H9 (cell line): Measurements from ENCODE around the gene CAND2. TPM values are rescaled to one million over a fixed set of nuclear protein-coding genes. Genes with fewer than 3 reads are reported as not detected.

ENCODE experiments used
- DNase-seq: peaks from one replicate; pipeline ENCODE4 v3.0.0-alpha.2; 2017
- H2AFZ ChIP-seq: one replicate; pipeline ENCODE4 v1.6.1; 2013; ENCODE audit warnings: mild to moderate bottlenecking, low read length, control low read depth, moderate library complexity
- H2AK5ac ChIP-seq: 2 replicates; pipeline ENCODE4 v1.6.1; 2013; ENCODE audit warnings: low read length, control low read depth, mixed read lengths; ENCODE audit not compliant: insufficient read length
- H2BK120ac ChIP-seq: one replicate; pipeline ENCODE4 v1.6.1; 2013; ENCODE audit warnings: low read depth, mild to moderate bottlenecking, low read length, control low read depth, inconsistent platforms; ENCODE audit not compliant: poor library complexity, severe bottlenecking
- H2BK12ac ChIP-seq: 2 replicates; pipeline ENCODE4 v1.6.1; 2013; ENCODE audit warnings: low read length, control low read depth, mixed read lengths, low read depth; ENCODE audit not compliant: insufficient read length
- H2BK15ac ChIP-seq: 2 replicates; pipeline ENCODE4 v1.6.1; 2013; ENCODE audit warnings: low read depth, low read length, control low read depth
- H2BK20ac ChIP-seq: one replicate; pipeline ENCODE4 v1.6.1; 2013; ENCODE audit warnings: low read depth, mild to moderate bottlenecking, low read length, control low read depth, inconsistent platforms; ENCODE audit not compliant: poor library complexity, severe bottlenecking
- H2BK5ac ChIP-seq: 2 replicates; pipeline ENCODE4 v1.6.1; 2013; ENCODE audit warnings: low read length, control low read depth, mixed read lengths; ENCODE audit not compliant: insufficient read length
- H3K14ac ChIP-seq: 2 replicates; pipeline ENCODE4 v1.6.1; 2013; ENCODE audit warnings: low read length, control low read depth; ENCODE audit not compliant: insufficient read depth
- H3K18ac ChIP-seq: 2 replicates; pipeline ENCODE4 v1.6.1; 2013; ENCODE audit warnings: low read depth, mild to moderate bottlenecking, mixed read lengths, low read length, control low read depth; ENCODE audit not compliant: insufficient read length
- H3K23ac ChIP-seq: 2 replicates; pipeline ENCODE4 v1.6.1; 2013; ENCODE audit warnings: low read length, control low read depth, mixed read lengths, low read depth; ENCODE audit not compliant: insufficient read length
- H3K23me2 ChIP-seq: 2 replicates; pipeline ENCODE4 v1.6.1; 2013; ENCODE audit warnings: low read depth, mild to moderate bottlenecking, mixed read lengths, low read length, control low read depth; ENCODE audit not compliant: insufficient read length, poor library complexity, severe bottlenecking
- H3K27ac ChIP-seq: 2 replicates; pipeline ENCODE4 v1.5.1; 2013; ENCODE audit warnings: low read length, control low read depth, mixed read lengths, low read depth; ENCODE audit not compliant: insufficient read length
- H3K27me3 ChIP-seq: 2 replicates; pipeline ENCODE4 v1.6.1; 2013; ENCODE audit warnings: low read length, control low read depth, inconsistent platforms; ENCODE audit not compliant: insufficient read depth
- H3K4ac ChIP-seq: 2 replicates; pipeline ENCODE4 v1.6.1; 2013; ENCODE audit warnings: low read depth, mild to moderate bottlenecking, control low read depth, inconsistent platforms, low read length, moderate library complexity
- H3K4me1 ChIP-seq: 2 replicates; pipeline ENCODE4 v1.6.1; 2013; ENCODE audit warnings: low read length, control low read depth, inconsistent platforms; ENCODE audit not compliant: insufficient read depth
- H3K4me2 ChIP-seq: 2 replicates; pipeline ENCODE4 v1.6.1; 2013; ENCODE audit warnings: low read length, control low read depth, mixed read lengths; ENCODE audit not compliant: insufficient read length, insufficient read depth
- H3K56ac ChIP-seq: 2 replicates; pipeline ENCODE4 v1.6.1; 2013; ENCODE audit warnings: low read depth, mild to moderate bottlenecking, mixed read lengths, low read length, control low read depth; ENCODE audit not compliant: insufficient read length
- H3K79me1 ChIP-seq: 2 replicates; pipeline ENCODE4 v1.6.1; 2013; ENCODE audit warnings: low read depth, mild to moderate bottlenecking, moderate library complexity, low read length, control low read depth, inconsistent platforms; ENCODE audit not compliant: insufficient read depth, poor library complexity, severe bottlenecking
- H3K79me2 ChIP-seq: 2 replicates; pipeline ENCODE4 v1.6.1; 2013; ENCODE audit warnings: low read length, control low read depth, inconsistent platforms; ENCODE audit not compliant: insufficient read depth
- H3K9ac ChIP-seq: 2 replicates; pipeline ENCODE4 v1.6.1; 2013; ENCODE audit warnings: low read length, control low read depth, mixed read lengths; ENCODE audit not compliant: insufficient read length; ENCODE audit errors: extremely low read depth
- H3K9me3 ChIP-seq: one replicate; pipeline ENCODE4 v1.6.1; 2013; ENCODE audit warnings: low read depth, low read length, inconsistent platforms; ENCODE audit not compliant: control insufficient read depth
- H3T11ph ChIP-seq: one replicate; pipeline ENCODE4 v1.6.1; 2013; ENCODE audit warnings: mild to moderate bottlenecking, low read length, control low read depth, inconsistent platforms
- H4K20me1 ChIP-seq: one replicate; pipeline ENCODE4 v1.6.1; 2013; ENCODE audit not compliant: control insufficient read depth, insufficient read length, insufficient read depth
- H4K5ac ChIP-seq: 2 replicates; pipeline ENCODE4 v1.6.1; 2013; ENCODE audit warnings: low read depth, mild to moderate bottlenecking, mixed read lengths, low read length, control low read depth; ENCODE audit not compliant: insufficient read length
- H4K8ac ChIP-seq: replicated peaks from 2 replicates; pipeline ENCODE4 v1.6.1; 2013; ENCODE audit warnings: low read length, control low read depth, mixed read lengths, low read depth; ENCODE audit not compliant: insufficient read length
- H4K91ac ChIP-seq: 2 replicates; pipeline ENCODE4 v1.6.1; 2013; ENCODE audit warnings: low read depth, mild to moderate bottlenecking, moderate library complexity, mixed read lengths, low read length, control low read depth; ENCODE audit not compliant: insufficient read length
- H3K27ac Mint-ChIP-seq, 3 experiments: 2 replicates in 2 of 3; 3 replicates in 1 of 3; pipeline ENCODE4 v1.8.0; 2020 to 2021; ENCODE audit warnings: mixed read lengths in 3 of 3, mild to moderate bottlenecking in 1 of 3, moderate library complexity in 1 of 3
- H3K27me3 Mint-ChIP-seq: 2 replicates; pipeline ENCODE4 v1.8.0; 2021; ENCODE audit warnings: low read depth, mild to moderate bottlenecking, moderate library complexity, mixed read lengths
- H3K36me3 Mint-ChIP-seq, 3 experiments: 2 replicates in 2 of 3; 3 replicates in 1 of 3; pipeline ENCODE4 v1.8.0; 2020 to 2021; ENCODE audit warnings: low read depth in 3 of 3, mixed read lengths in 3 of 3; ENCODE audit not compliant: insufficient read depth in 1 of 3
- H3K4me1 Mint-ChIP-seq, 2 experiments: 2 replicates each; pipeline ENCODE4 v1.8.0; 2020; ENCODE audit warnings: mixed read lengths in 2 of 2
- H3K4me3 Mint-ChIP-seq, 2 experiments: 2 replicates in 1 of 2; 3 replicates in 1 of 2; pipeline ENCODE4 v1.8.0; 2020 to 2021; ENCODE audit warnings: mild to moderate bottlenecking in 2 of 2, mixed read lengths in 2 of 2, moderate library complexity in 1 of 2
- H3K9me3 Mint-ChIP-seq, 2 experiments: 2 replicates in 1 of 2; 3 replicates in 1 of 2; pipeline ENCODE4 v1.8.0; 2020; ENCODE audit warnings: mild to moderate bottlenecking in 2 of 2, mixed read lengths in 2 of 2, moderate library complexity in 1 of 2
- WGBS: extraction: QIAGEN DNeasy Blood & Tissue Kit; methylation state at CpG from one replicate; pipeline ENCODE4 v1.1.7; 2013; ENCODE audit warnings: missing lambda C conversion rate, low lambda C conversion rate, mixed read lengths; ENCODE audit not compliant: insufficient read length; ENCODE audit errors: extremely low coverage; 5-methylcytosine and 5-hydroxymethylcytosine counted together
- total RNA-seq: library from RNA; stranded (reverse); gene quantifications from 2 replicates; pipeline ENCODE4 v1.2.1, GENCODE V29; 2021
- TF ChIP-seq, protein P1 (sequence below): fragments of 200-600 bp; sonication (generic); conservative IDR thresholded peaks from 3 replicates; pipeline ENCODE4 v1.8.0; 2021; ENCODE audit warnings: antibody characterized with exemption, mild to moderate bottlenecking

The CAND2 gene
- total RNA-seq, 1 experiment from 2014 or later: 10.7 TPM

DNA sequence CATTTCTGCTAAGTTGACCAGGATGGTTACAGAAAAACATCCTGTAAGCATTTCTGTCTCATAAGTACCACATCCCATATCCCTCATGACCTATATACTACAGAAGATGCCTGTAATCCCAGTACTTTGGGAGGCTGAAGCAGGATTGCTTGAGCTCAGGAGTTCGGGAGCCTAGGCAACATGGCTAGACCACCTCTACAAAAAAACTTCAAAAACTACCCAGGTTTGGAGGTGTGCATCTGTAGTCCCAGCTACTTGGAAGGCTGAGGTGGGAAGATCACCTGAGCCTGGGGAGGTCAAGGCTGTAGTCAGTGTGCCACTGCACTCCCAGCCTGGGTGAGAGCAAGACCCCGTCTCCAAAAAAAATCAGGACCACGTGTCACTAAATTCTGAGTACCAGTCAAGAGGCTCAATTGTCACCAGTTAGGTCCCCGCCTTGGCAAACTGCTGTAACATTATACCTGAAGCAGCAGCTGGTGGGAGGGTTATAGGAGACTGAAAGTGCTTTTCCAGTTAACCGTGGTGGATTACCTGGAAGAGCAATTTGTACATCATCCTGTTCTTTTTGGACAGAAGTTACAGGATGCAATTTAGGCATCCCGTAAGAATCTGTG, 38.7 kb downstream of the CAND2 start:
- Histone ChIP-seq H3K18ac (no peak overlapping the region), H3K79me1 (peaks cover 8% of the 10 kb centered on the region), H3K4me1 (peaks cover 3% of the 10 kb centered on the region), H3K79me2 (peaks cover 15% of the 10 kb centered on the region; the same call in 1 of the 2 replicates), H3K23ac (no peak overlapping the region), H2BK5ac (no peak overlapping the region), H2BK20ac (no peak overlapping the region), H3K14ac (no peak overlapping the region), H3K27me3 (no peaks in the 10 kb centered on the region; the same call in 1 of the 2 replicates), H3K23me2 (no peaks in the 10 kb centered on the region), H4K20me1 (peaks cover 2% of the 10 kb centered on the region), H2AK5ac (no peak overlapping the region), H3K56ac (no peak overlapping the region), H3K9me3 (no peaks in the 10 kb centered on the region), H4K91ac (no peak overlapping the region), H2AFZ (no peak overlapping the region), H3K4me2 (no peak overlapping the region), H3K4ac (no peak overlapping the region), H3K27ac (no peak overlapping the region), H4K5ac (no peak overlapping the region), H2BK120ac (no peak overlapping the region), H3K9ac (no peak overlapping the region), H4K8ac (no peak overlapping the region), H2BK15ac (no peak overlapping the region), H3T11ph (no peak overlapping the region), H2BK12ac (no peak overlapping the region)
- no peak for DNase-seq
- no CpG with 5 or more reads among the region's 6 CpGs for WGBS
- TF ChIP-seq, protein P1, sequence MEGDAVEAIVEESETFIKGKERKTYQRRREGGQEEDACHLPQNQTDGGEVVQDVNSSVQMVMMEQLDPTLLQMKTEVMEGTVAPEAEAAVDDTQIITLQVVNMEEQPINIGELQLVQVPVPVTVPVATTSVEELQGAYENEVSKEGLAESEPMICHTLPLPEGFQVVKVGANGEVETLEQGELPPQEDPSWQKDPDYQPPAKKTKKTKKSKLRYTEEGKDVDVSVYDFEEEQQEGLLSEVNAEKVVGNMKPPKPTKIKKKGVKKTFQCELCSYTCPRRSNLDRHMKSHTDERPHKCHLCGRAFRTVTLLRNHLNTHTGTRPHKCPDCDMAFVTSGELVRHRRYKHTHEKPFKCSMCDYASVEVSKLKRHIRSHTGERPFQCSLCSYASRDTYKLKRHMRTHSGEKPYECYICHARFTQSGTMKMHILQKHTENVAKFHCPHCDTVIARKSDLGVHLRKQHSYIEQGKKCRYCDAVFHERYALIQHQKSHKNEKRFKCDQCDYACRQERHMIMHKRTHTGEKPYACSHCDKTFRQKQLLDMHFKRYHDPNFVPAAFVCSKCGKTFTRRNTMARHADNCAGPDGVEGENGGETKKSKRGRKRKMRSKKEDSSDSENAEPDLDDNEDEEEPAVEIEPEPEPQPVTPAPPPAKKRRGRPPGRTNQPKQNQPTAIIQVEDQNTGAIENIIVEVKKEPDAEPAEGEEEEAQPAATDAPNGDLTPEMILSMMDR: no peak
- H3K4me1 Mint-ChIP-seq: peaks cover 68 to 72% of the 10 kb centered on the region in 2 experiments
- H3K27ac Mint-ChIP-seq: peak overlapping the region in 2 of 3 experiments; percentile 44 to 79; a peak in 3 of 7 replicates
- no peaks in the 10 kb centered on the region for H3K27me3 Mint-ChIP-seq
- peaks cover 65 to 94% (median 92%) of the 10 kb centered on the region in 3 experiments for H3K36me3 Mint-ChIP-seq
- H3K9me3 Mint-ChIP-seq: no peaks in the 10 kb centered on the region
- no peak overlapping the region for H3K4me3 Mint-ChIP-seq
